HL-60/S4 (cell line): ENCODE data around the gene ASH1L.
"Not testable (repeated sequence)": the region's sequence is repeated elsewhere in the genome, so short reads cannot be mapped to it uniquely, and the experiment has no call there.

Source experiments
- in situ Hi-C: fragments of 300-500 bp; cut with MboI; formaldehyde crosslinking; loops from 2 replicates; pipeline ENCODE4 v1.14.3; 2022; ENCODE audit warnings: low sequenced_read_pairs

ASH1L gene

DNA sequence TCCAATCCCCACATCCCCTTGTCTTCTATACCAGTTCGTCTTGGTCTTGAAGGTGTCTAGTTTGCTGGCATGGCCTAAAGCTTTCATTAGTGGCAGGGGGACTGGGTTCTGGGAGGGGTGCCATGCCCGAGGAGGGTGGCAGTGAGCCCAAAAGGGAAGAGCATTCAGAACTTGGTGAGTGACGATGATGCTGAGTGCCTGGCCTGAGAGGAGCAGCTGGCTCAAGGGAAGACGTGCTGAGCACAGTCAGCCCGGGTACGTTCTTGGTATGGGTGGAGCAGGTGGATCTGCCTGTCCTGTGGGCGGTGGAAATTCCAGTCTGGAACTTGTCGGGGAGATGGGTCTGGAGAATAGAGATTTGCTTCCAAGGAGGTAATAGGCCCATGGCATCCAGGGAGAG, 249.3 kb downstream of the ASH1L start:
- in situ Hi-C loops: no loop called here

DNA sequence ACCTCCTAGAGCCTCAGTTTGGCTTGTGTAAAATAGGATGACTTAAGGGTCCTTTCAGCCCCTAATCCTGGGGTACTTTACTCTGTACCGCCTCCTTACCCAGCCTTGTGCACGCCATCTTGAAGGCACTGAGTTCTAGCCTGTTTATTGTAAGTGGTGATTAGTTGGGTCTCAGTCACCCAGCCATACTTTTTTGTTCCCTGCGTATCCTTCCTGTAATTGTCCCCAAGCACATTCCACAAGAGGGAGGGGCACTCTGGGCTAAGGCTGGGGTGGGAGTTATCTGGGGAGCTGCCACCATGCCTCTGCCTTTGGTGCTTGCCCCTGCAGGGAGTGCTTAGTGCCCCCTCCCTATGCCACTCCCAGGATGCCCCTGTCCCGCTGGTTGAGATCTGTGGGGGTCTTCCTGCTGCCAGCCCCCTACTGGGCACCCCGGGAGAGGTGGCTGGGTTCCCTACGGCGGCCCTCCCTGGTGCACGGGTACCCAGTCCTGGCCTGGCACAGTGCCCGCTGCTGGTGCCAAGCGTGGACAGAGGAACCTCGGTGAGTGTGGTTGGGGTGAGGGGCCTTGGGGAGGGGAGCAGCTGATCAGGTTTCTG, 253.1 kb downstream of the ASH1L start:
- in situ Hi-C loops: no loop called here

DNA sequence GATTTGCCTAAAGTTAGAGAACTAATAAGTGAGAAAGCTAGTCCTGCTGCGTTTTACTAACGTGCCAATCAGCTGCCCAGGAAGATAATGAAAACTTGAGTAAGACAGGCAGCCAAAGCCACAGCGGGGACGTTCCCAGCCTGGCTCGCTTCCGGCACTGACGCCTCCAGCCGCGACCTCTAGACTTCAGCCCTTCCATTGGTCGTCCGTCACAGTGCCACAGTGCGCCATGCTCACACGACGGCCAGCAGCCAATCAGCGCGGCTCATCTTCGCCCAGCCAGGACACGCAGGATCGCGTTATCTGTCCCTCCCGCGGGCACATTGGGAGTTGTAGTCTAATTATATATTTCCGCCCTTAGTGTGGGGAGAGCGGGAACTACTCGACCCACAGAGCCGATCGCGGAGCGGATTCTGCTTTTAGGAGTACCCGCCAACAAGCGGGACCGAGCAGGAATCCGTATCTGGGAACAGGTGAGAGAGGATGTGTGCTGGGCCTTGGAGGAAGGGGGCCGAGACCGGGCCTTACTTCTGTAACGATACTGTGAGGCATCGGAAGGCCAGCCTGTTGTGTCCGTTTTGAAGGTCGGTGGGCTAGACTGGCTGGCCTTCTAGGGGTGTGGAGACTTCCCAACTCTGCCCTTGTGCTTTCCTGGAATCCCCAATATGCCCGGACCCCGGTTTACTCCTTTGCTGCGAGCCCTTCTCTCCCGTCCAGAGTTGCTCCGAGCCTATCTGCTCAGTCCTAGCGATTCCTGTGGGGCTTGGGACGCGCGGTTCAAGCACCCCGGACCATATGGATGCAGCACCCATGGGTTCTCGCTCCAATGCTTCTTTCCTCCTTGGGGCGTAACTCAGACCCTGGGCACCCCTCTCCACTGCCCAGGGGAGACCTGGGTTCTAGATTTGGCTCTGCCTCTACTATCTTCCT, 253.8 kb downstream of the ASH1L start, which contains the start of gene FDPS:
TSS of gene FDPS (plus strand) at position 374 of the 930 bp plus-strand sequence. CDS start 924 bp downstream, outside the sequence.
- in situ Hi-C loops: no loop called here

DNA sequence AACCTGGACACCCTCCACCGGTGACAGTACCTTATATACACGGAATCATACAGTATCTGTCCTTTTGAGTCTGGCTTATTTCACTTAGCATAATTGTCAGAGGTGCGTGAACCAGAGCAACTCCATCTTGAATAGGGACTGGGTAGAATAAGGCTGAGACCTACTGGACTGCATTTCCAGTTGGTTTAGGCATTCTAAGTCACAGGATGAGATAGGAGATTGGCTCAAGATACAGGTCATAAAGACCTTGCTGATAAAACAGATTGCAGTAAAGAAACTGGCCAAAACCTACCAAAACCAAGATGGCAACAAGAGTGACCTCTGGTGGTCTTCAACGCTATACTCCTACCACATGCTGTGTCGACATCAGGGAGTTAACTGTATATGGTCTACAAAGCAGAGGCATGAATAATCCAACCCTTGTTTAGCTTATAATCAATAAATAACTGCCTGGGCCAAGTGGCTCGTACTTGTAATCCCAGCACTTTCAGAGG, 255.3 kb downstream of the ASH1L start:
- in situ Hi-C loops: no loop called here

DNA sequence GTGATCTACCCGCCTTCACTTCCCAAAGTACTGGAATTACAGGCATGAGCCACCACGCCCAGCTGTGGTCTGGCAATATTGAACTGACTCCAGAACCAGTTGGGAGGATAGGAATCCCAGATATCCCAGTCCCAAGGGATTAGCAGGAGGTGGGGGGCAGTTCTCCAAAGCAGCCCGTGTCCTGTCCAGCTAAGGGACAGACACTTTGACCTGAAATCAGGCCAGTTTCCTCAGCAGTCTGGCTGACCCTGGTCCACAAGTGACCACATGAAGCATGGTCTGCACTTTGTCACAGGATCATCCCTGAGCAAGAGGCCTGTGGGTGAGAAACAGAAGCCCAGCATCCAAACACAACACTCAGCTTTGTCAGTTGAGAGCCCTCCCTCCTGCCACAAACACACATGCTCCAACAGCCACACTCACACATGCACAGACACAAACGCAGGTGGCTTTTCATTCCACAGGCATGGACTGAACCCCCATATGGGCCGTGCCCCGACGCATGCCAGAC, 256.7 kb downstream of the ASH1L start:
- in situ Hi-C loops: no loop called here

DNA sequence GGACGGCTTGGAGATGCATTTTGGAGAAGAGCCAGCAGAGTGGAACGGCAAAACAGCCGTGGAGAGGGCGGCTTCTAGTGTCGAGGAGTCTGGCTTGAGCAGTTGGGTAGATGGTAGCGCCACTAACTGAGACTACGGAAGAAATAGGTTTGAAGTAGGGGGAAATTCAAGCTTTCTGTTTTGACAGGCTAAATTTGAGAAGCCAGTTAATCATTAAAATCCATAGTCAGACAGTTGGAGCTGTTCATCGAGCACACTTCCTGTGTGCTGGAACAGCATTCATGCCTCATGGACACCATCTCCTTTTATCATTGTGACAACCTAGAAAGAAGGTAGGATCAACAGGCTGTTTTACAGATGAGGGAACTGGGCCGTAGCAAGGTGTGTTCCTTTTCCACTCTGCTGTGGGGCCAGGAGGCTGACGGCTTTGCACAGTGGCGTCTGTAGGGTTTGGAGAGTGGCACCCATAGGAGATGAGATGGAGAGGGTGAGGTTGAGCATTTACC, 258.0 kb downstream of the ASH1L start:
- in situ Hi-C loops: no loop called here

DNA sequence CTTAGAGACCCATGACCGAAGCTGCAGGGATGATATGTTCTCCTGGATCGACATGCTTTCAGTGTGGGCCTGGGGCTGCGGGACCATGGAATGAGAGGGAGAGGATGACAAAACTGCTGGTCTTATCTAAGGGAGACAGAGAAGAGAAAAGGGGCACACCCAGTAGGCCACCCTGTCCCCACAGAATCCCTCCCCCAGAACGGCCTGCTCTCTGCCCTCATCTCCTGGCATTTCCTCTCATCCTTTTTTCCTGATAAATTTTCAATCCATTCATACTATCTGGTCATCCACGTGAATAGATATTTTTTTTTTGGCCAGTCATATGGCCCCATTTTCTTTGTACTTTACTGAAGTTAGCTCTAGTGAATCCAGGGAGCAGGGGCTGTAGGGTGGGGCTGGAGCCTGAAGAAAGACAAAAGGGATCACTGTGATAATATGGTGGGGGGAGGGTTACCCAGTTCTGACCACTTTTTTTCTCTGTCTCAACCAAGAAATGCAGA, 261.2 kb downstream of the ASH1L start, which contains the start of gene PKLR:
TSS of gene PKLR (minus strand) at position 97 of the 500 bp plus-strand sequence. CDS start at position 54, 43 bp downstream.
- in situ Hi-C loops: no loop called here

DNA sequence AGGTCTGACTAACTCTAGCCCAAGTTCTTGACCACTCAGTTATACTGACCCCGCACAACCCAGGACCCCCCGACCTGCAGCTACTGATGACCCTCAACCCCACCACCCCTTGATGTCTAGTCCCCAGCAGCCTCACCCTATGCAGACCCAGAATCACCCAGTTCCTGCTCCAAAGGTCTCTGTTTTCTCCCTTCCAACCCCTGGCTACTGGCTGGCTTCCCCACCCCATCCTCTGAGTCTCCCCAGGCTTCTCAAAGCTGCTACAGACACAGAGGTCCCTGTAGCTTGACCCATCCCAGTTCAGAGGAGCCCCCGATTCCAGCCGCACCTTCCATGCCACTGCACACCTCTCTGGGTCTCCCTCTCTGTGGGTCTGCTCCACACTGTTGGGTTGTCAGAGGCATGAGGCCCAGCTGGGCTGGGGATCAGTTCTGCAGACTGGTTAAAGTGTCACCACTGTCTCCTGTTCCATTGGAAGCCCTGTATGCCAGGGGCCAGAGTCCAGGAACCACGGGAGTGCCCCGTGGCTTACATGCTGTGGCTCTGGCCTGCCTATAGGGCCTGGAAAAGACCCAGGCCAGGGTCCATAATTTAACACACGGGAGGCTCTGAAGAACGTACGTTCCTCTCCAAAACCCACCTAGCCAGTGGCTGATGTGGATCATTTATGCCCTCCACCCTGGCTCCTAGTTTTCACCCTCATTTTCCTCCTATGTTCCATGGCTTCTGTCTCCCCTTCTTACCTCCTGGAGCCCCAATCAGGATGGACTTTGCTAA, 261.9 kb downstream of the ASH1L start:
- in situ Hi-C loops: no loop called here

DNA sequence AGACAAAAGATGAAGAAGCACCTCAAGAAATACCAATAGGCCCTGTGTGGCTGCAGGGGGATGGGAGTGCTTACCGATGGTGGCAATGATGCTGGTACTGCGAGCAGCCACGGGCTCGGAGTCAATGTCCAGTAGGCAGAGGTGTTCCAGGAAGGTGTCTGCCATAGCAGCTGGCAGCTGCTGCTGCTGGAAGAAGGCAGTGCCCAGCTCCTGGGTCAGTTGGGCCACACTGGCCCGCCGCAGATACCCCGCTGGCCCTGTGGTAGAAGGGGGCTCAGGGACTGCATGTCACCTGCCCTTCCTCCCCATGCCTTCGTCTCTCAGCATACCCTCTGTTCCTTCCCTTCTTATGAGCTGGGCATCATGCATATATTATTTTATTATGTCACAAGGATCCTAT, 262.6 kb downstream of the ASH1L start:
- in situ Hi-C loops: no loop called here

DNA sequence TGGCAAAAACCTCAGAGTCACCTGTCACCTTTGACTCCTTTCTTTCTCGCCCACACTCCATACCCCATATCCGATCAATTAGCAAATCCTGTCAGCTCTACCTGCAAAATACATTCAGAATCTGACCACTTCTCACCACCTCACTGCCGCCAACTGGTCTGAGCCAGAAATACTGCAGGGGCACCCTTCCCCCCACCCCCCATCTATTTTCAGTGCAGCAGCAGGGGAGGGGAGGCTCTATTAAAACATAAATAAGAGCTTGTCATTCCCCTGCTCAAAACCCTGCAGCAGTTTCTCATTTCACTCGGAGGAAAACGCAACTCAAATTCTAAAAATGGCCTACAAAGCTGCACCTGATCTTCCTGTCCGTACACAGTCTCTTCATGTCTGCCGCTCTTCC, 265.2 kb downstream of the ASH1L start:
- in situ Hi-C loops: no loop called here

DNA sequence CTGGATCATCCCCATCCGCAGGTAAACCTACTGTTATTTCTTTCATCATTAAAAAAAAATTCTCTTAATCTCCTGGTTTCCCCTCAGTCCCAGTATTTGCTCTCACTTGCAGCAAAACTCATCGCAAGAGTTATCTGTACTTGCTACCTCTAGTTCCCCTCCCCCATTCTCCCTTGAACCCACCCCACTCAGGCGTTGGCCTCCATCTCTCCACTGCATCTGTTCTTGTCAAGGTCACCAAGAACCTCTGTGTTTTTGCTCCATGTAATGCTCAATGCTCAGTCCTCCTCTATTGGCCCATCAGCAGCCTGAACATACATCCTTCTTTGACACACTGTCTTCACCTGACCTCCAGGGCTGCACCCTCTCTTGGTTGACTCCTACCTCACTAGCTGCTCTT, 265.9 kb downstream of the ASH1L start:
- in situ Hi-C loops: no loop called here

DNA sequence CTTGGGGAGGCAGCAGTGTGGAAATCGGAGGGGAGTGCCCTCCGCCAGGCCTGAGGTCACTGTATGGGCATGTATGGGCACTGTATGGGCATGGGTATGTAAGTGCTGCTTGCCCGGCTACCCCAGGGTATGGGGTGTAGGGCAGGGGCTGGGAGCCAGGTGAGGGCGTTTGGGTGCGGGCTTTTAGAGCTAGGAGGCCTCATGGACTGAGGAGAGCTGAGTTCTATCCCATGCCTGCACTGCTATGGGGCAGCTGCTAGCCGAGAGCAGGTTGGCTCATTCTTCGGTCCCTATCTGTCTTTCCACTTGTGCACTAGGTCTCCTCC, 266.7 kb downstream of the ASH1L start:
- in situ Hi-C loops: no loop called here

DNA sequence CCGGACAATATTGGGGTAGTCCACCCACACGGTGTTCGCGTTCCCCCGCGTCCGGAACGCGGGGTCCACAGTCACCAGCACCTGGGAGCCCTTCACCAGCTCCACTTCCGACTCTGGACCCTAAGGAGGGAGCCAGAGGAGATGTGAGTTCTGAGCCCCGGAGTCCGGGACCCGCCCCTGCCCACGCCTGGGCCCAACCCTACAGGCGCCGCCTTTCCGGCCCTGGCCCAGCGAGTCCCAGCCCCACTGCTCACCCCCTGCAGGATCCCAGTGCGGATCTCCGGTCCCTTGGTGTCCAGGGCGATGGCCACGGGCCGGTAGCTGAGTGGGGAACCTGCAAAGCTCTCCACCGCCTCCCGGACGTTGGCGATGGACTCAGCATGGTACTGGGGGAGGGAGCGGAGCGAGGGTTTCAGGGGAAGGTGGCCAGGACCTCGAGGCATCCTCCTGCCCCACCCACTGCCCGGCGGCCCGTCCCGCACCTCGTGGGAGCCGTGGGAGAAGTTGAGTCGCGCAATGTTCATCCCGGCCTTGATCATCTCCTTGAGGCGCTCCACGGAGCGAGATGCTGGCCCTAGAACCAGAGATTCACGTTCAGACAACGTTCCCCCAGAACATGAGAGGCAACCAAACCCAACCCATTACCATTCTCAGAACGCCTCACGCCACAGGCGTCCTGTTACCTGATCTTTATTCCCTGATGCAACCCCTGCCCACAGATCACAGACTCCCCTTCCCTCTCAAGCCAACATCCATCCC, 267.2 kb downstream of the ASH1L start:
- in situ Hi-C loops: no loop called here

DNA sequence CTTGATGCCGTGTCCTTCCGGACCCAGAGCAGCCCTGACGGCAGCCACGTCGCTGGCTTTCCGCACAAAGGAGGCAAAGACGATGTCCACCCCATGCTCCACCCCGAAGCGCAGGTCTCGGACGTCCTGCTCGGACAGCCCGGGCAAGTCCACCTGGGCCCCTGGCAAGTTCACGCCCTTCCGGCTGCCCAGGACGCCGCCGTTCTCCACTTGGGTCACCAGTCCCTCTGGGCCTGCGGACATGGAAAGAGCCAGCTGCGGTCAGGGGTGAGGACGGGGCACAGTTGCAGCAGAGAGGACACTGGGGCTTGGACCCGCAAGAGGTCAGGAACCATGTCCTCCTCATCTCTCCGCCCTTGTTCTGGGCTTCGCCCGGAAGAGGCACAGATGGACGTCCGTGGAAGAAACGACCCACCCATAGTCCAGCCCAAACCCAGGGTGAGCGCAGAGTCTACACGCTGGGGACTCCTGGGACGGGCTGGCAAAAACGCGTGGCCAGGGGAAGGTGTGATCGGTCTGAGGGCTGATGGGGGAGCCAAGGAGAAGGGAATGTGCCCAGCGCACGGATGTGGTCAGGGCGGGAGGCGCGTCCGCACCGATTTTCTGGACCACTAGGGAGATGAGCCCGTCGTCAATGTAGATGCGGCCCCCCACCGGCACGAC, 268.0 kb downstream of the ASH1L start:
- in situ Hi-C loops: no loop called here

DNA sequence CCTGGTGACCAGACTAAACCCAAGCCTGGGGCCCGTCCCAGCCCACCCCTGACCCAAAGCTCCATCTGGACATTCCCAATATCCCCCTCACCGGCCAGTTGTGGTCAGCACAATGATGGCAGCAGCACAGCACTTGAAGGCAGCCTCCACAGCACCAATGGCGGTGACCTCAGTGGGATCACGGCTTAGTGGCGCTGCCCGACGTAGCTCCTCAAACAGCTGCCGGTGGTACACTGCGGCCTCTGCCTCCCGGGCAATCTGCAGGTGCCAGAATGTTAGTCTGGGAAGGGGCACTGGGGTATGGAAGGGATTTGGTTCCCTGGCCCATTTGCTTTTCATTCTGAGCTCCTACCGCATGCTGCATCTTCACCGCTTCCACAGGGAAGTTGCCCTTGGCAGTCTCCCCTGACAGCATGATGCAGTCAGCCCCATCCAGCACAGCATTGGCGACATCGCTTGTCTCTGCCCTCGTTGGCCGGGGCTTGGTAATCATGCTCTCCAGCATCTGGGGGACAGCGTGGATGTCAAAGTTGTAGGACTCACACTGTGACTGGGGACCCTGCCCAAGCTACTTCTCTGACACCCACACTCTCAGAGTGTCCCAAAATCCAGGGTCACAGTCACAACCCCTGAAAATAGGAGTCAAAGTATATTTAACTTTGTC, 269.4 kb downstream of the ASH1L start:
- in situ Hi-C loops: no loop called here

DNA sequence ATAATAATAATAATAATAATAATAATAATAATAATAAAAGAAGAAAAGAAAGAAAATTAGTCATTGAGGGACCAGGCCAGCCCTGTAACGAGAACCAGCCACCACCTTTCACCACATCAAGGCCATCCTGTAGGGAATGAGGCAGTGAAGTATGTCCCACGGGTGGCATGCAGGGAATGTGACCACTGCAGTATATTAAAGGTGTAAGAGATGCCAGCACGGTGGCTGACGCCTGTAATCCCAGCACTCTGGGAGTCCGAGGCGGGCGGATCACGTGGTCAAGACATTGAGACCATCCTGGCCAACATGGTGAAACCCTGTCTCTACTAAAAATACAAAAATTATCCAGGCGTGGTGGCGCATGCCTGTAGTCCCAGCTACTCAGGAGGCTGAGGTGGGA, 271.6 kb downstream of the ASH1L start:
- in situ Hi-C loops: not testable (repeated sequence)

DNA sequence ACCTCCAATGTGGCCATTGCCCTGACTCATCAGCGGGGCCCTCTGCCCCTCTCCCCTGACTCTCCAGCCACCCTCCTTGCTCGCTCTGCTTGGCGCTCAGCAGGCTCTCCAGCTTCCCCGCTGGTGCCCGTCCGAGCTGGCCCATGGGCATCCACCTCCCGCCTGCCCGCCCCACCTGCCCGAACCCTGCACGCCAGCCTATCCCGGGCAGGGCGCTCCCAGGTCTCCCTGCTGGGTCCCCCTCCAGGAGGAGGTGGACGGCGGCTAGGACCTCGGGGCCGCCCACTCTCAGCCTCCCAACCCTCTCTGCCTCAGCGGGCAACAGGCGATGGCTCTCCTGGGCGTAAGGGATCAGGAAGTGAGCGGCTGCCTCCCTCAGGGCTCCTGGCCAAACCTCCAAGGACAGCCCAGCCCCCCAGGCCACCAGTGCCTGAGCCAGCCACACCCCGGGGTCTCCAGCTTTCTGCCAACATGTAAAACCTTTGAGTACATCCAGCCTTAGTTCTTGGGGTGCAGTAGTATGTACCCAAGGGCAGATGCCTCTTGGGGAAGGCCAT, 274.5 kb downstream of the ASH1L start:
- in situ Hi-C loops: no loop called here

DNA sequence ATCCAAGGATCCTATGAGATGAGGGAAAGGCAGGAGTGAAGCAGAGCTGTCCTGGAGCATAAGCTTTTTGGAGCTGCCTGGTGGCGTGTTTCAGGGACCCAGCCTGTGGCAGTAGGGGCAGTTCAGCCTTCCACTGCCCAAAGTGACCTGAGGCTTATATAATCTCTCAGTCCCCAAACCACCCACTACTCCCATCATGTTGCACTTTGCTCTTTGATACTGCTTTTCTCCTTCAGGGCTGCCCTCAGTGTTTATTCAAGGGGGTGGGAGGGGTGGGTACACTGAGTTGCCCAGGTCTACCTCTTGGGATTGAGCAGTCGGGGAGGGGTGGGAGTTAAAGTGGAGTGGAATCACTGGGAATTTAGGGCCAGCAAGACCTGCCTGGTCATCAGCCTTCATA, 276.1 kb downstream of the ASH1L start:
- in situ Hi-C loops: no loop called here

DNA sequence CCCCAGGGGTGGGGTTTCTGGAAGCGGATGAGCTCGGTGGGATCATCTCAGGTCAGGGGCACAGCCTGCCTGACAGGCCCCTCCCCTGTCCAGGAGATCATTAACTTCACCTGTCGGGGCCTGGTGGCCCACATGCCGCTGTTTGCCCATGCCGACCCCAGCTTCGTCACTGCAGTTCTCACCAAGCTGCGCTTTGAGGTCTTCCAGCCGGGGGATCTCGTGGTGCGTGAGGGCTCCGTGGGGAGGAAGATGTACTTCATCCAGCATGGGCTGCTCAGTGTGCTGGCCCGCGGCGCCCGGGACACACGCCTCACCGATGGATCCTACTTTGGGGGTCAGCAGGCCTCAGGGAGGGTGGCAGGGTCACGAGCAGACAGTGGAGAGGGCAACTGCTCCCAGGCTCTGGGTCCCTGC, 277.0 kb downstream of the ASH1L start:
- in situ Hi-C loops: no loop called here
